Mesenchymal stem cell (in vitro differentiated cells and primary cell): ENCODE measurements around the gene PDE8B.

Experiments used
- DNase-seq: peaks from one replicate; pipeline ENCODE4 v3.0.0-alpha.2; 2013
- H2AFZ ChIP-seq: one replicate; pipeline ENCODE4 v1.6.1; 2013; ENCODE audit warnings: low read depth, mild to moderate bottlenecking, control low read depth, inconsistent platforms, low read length, moderate library complexity
- H2AK5ac ChIP-seq: 2 replicates; pipeline ENCODE4 v1.6.1; 2013; ENCODE audit warnings: low read length, moderate library complexity, mild to moderate bottlenecking, inconsistent platforms; ENCODE audit not compliant: severe bottlenecking
- H2BK120ac ChIP-seq: one replicate; pipeline ENCODE4 v1.6.1; 2013; ENCODE audit warnings: low read depth, mild to moderate bottlenecking, inconsistent platforms, low read length, moderate library complexity
- H2BK12ac ChIP-seq, 2 experiments: one replicate each; pipeline ENCODE4 v1.6.1; 2013; ENCODE audit warnings: inconsistent platforms in 2 of 2, low read length in 2 of 2, mild to moderate bottlenecking in 2 of 2, moderate library complexity in 2 of 2, control low read depth in 1 of 2
- H2BK15ac ChIP-seq: one replicate; pipeline ENCODE4 v1.6.1; 2013; ENCODE audit warnings: mild to moderate bottlenecking, low read depth, inconsistent platforms; ENCODE audit not compliant: poor library complexity, severe bottlenecking
- H2BK5ac ChIP-seq: 2 replicates; pipeline ENCODE4 v1.6.1; 2013; ENCODE audit warnings: low read depth, mild to moderate bottlenecking, low read length, control low read depth, inconsistent platforms; ENCODE audit not compliant: poor library complexity, severe bottlenecking
- H3K14ac ChIP-seq, 2 experiments: one replicate each; pipeline ENCODE4 v1.6.1; 2013; ENCODE audit warnings: inconsistent platforms in 2 of 2, low read length in 2 of 2, control low read depth in 1 of 2, mild to moderate bottlenecking in 1 of 2, moderate library complexity in 1 of 2
- H3K18ac ChIP-seq, 2 experiments: one replicate each; pipeline ENCODE4 v1.6.1; 2013; ENCODE audit warnings: inconsistent platforms in 2 of 2, low read length in 2 of 2, control low read depth in 1 of 2, low read depth in 1 of 2, mild to moderate bottlenecking in 1 of 2
- H3K23ac ChIP-seq, 2 experiments: one replicate each; pipeline ENCODE4 v1.6.1; 2013; ENCODE audit warnings: inconsistent platforms in 2 of 2, low read length in 2 of 2, mild to moderate bottlenecking in 2 of 2, moderate library complexity in 2 of 2, control low read depth in 1 of 2
- H3K27ac ChIP-seq: 2 replicates; pipeline ENCODE4 v1.5.1; 2013; ENCODE audit warnings: mild to moderate bottlenecking, moderate library complexity, low read length, control low read depth, inconsistent platforms; ENCODE audit not compliant: poor library complexity, severe bottlenecking
- H3K27me3 ChIP-seq, 2 experiments: 2 replicates each; pipeline versions ENCODE4 v1.6.1 to v1.7.0; 2013; ENCODE audit warnings: low read length in 2 of 2, mild to moderate bottlenecking in 2 of 2, moderate library complexity in 2 of 2, control low read depth in 1 of 2, inconsistent platforms in 1 of 2; ENCODE audit not compliant: control insufficient read depth in 1 of 2, insufficient read depth in 1 of 2
- H3K36me3 ChIP-seq, 2 experiments: 2 replicates each; pipeline versions ENCODE4 v1.6.1 to v1.7.0; 2013; ENCODE audit warnings: low read length in 2 of 2, control low read depth in 1 of 2, inconsistent platforms in 1 of 2, low read depth in 1 of 2, mild to moderate bottlenecking in 1 of 2; ENCODE audit not compliant: insufficient read depth in 2 of 2, control insufficient read depth in 1 of 2
- H3K4ac ChIP-seq, 2 experiments: one replicate each; pipeline ENCODE4 v1.6.1; 2013; ENCODE audit warnings: inconsistent platforms in 2 of 2, low read length in 2 of 2, mild to moderate bottlenecking in 2 of 2, moderate library complexity in 2 of 2, control low read depth in 1 of 2, low read depth in 1 of 2
- H3K4me1 ChIP-seq: 2 replicates; pipeline ENCODE4 v1.6.1; 2013; ENCODE audit warnings: low read depth, low read length, control low read depth; ENCODE audit not compliant: control insufficient read depth, insufficient read depth
- H3K4me2 ChIP-seq: 2 replicates; pipeline ENCODE4 v1.6.1; 2013; ENCODE audit warnings: low read length, mild to moderate bottlenecking, inconsistent platforms; ENCODE audit not compliant: poor library complexity, severe bottlenecking
- H3K4me3 ChIP-seq, 2 experiments: 2 replicates each; pipeline versions ENCODE4 v1.5.1 to v1.7.0; 2013; ENCODE audit warnings: low read length in 2 of 2, mild to moderate bottlenecking in 2 of 2, control low read depth in 1 of 2, low read depth in 1 of 2; ENCODE audit not compliant: insufficient read depth in 1 of 2
- H3K79me1 ChIP-seq: replicated peaks from 2 replicates; pipeline ENCODE4 v1.6.1; 2013; ENCODE audit warnings: mild to moderate bottlenecking, control low read depth, low read length, inconsistent platforms; ENCODE audit not compliant: poor library complexity, severe bottlenecking
- H3K9ac ChIP-seq: 2 replicates; pipeline ENCODE4 v1.7.0; 2013; ENCODE audit warnings: mild to moderate bottlenecking, low read length, moderate library complexity
- H3K9me3 ChIP-seq: 2 replicates; pipeline ENCODE4 v1.7.0; 2013; ENCODE audit warnings: mild to moderate bottlenecking, low read length; ENCODE audit not compliant: control insufficient read depth
- H4K8ac ChIP-seq: one replicate; pipeline ENCODE4 v1.6.1; 2013; ENCODE audit warnings: inconsistent platforms, mild to moderate bottlenecking, low read length, moderate library complexity
- H4K91ac ChIP-seq: one replicate; pipeline ENCODE4 v1.6.1; 2013; ENCODE audit warnings: mild to moderate bottlenecking, low read length, inconsistent platforms
- WGBS: methylation state at CpG from one replicate; pipeline ENCODE4 v1.1.7; 2013; ENCODE audit warnings: mixed read lengths; 5-methylcytosine and 5-hydroxymethylcytosine counted together

The PDE8B gene

GRCh38 chr5:77355751-77356150, 145.3 kb downstream of the PDE8B start:
- no peak overlapping the region for H2AK5ac ChIP-seq
- H3K18ac ChIP-seq: no peak overlapping the region
- no peak for DNase-seq
- no peaks in the 10 kb centered on the region for H3K79me1 ChIP-seq
- H3K27me3 ChIP-seq: peaks cover 5 to 22% of the 10 kb centered on the region in 2 experiments
- no peak overlapping the region for H3K9ac ChIP-seq
- no peak overlapping the region for H3K23ac ChIP-seq
- no peak overlapping the region for H4K91ac ChIP-seq
- H4K8ac ChIP-seq: no peak overlapping the region
- no peak overlapping the region for H3K4ac ChIP-seq
- H3K27ac ChIP-seq: no peak overlapping the region
- H3K4me2 ChIP-seq: no peak overlapping the region
- H3K14ac ChIP-seq: no peak overlapping the region
- no peak overlapping the region for H2BK15ac ChIP-seq
- H2BK12ac ChIP-seq: no peak overlapping the region
- no peak overlapping the region for H3K4me3 ChIP-seq
- no peaks in the 10 kb centered on the region for H3K36me3 ChIP-seq
- H3K4me1 ChIP-seq: no peaks in the 10 kb centered on the region
- H3K9me3 ChIP-seq: no peaks in the 10 kb centered on the region
- no peak overlapping the region for H2BK120ac ChIP-seq
- no peak overlapping the region for H2BK5ac ChIP-seq
- no peak overlapping the region for H2AFZ ChIP-seq

GRCh38 chr5:77356740-77357139, 146.3 kb downstream of the PDE8B start:
- Histone ChIP-seq H4K91ac (no peak overlapping the region), H2BK5ac (no peak overlapping the region)
- WGBS: 51% methylated on average over 3 of the region's 3 CpGs

GRCh38 chr5:77358255-77359205, 148.1 kb downstream of the PDE8B start:
- Histone ChIP-seq H4K8ac (no peak overlapping the region), H3K27ac (no peak overlapping the region), H3K36me3 (no peaks in the 10 kb centered on the region), H3K4ac (no peak overlapping the region), H3K4me1 (no peaks in the 10 kb centered on the region), H3K27me3 (peaks cover 0 to 11% of the 10 kb centered on the region in 2 experiments), H2BK5ac (no peak overlapping the region), H2AFZ (no peak overlapping the region), H3K4me2 (no peak overlapping the region), H2AK5ac (no peak overlapping the region), H3K9ac (peak overlapping the region; percentile 5), H4K91ac (no peak overlapping the region), H3K14ac (no peak overlapping the region), H2BK15ac (no peak overlapping the region), H3K23ac (no peak overlapping the region), H3K9me3 (no peaks in the 10 kb centered on the region), H3K79me1 (no peaks in the 10 kb centered on the region), H2BK12ac (no peak overlapping the region), H2BK120ac (no peak overlapping the region), H3K18ac (no peak overlapping the region), H3K4me3 (no peak overlapping the region)
- peak; percentile 72 for DNase-seq
- WGBS: 57% methylated on average over 8 of the region's 10 CpGs

More at GRCh38 chr5:77356740-77357139, 146.3 kb downstream of the PDE8B start:
- Histone ChIP-seq H2BK15ac (no peak overlapping the region), H3K79me1 (no peaks in the 10 kb centered on the region), H3K4ac (no peak overlapping the region), H3K18ac (no peak overlapping the region), H3K36me3 (no peaks in the 10 kb centered on the region), H3K14ac (no peak overlapping the region), H2AFZ (no peak overlapping the region), H3K4me3 (no peak overlapping the region), H3K9me3 (no peaks in the 10 kb centered on the region), H3K23ac (no peak overlapping the region), H2BK12ac (no peak overlapping the region), H2AK5ac (no peak overlapping the region), H3K4me1 (no peaks in the 10 kb centered on the region), H3K9ac (no peak overlapping the region), H3K4me2 (no peak overlapping the region), H3K27ac (no peak overlapping the region), H3K27me3 (peaks cover 4 to 15% of the 10 kb centered on the region in 2 experiments), H4K8ac (no peak overlapping the region), H2BK120ac (no peak overlapping the region)
- peak; percentile 15 for DNase-seq

- no peak overlapping the region for H4K8ac ChIP-seq
- no peak overlapping the region for H3K14ac ChIP-seq
- H3K79me1 ChIP-seq: no peaks in the 10 kb centered on the region
- H3K4me3 ChIP-seq: no peak overlapping the region
- H3K9ac ChIP-seq: no peak overlapping the region
- no peak overlapping the region for H3K4ac ChIP-seq
- H3K18ac ChIP-seq: peak overlapping the region in 1 of 2 experiments; percentile 5
- H2AFZ ChIP-seq: no peak overlapping the region
- no peak overlapping the region for H2BK15ac ChIP-seq
- H3K27ac ChIP-seq: no peak overlapping the region
- H3K27me3 ChIP-seq: peaks cover under 1 to 11% of the 10 kb centered on the region in 2 experiments
- no peaks in the 10 kb centered on the region for H3K4me1 ChIP-seq
- H3K9me3 ChIP-seq: no peaks in the 10 kb centered on the region
- H2AK5ac ChIP-seq: no peak overlapping the region
- H2BK5ac ChIP-seq: no peak overlapping the region
- no peak overlapping the region for H2BK120ac ChIP-seq
- no peak overlapping the region for H3K4me2 ChIP-seq
- no peak overlapping the region for H3K23ac ChIP-seq
- WGBS: 96% methylated on average over 3 of the region's 6 CpGs
- DNase-seq: no peak
- H2BK12ac ChIP-seq: no peak overlapping the region
- H3K36me3 ChIP-seq: no peaks in the 10 kb centered on the region
- H4K91ac ChIP-seq: no peak overlapping the region
Measured at GRCh38 chr5:77359231-77359630, 148.8 kb downstream of the PDE8B start.
